ENCODE results near the gene NATD1. TPM values are rescaled to one million over a fixed set of nuclear protein-coding genes. Genes with fewer than 3 reads are reported as not detected.

Gene NATD1
- total RNA-seq (1 to 10 TPM; 9.2 to 9.3 TPM), polyA plus RNA-seq (1 to 10 TPM in 1 of 3 donors, under 1 TPM in 2; 0.60 to 1.2 (median 0.99) TPM), total RNA-seq (1.8 to 17.9 (median 11.6) reads per million in 6 experiments)

- peaks cover 19 to 48% (median 37%) of the 10 kb centered on the region in 4 donors for H3K4me1 Mint-ChIP-seq
- H3K27me3 Mint-ChIP-seq, result no peaks in the 10 kb centered on the region
- no peaks in the 10 kb centered on the region for H3K9me3 Mint-ChIP-seq
- DNase-seq, result peak; percentile 67 to 88 (median 73)
- H3K27ac Mint-ChIP-seq, result peak within 1 kb of the TSS; percentile 83 to 97 (median 92)
- peak within 1 kb of the TSS; percentile 78 to 97 (median 88) for H3K4me3 Mint-ChIP-seq
- POLR2A ChIA-PET, result interaction anchor here (0.6 to 3.6 kb wide), 10 partner anchors 15 to 290 kb away, joined by 3 to 23 read pairs (median 4); partner anchors contain the start of gene TMEM11
- H3K36me3 Mint-ChIP-seq, result no peaks in the 10 kb centered on the region
- ATAC-seq, result peak; percentile 83 to 87
Observed at GRCh38 chr17:21252796-21253645, at the start of gene NATD1. TSS of gene NATD1 (minus strand) at chr17:21253410. CDS start at chr17:21253264, 146 bp downstream.

GRCh38 chr17:21301593-21302550, 48.7 kb upstream of the NATD1 start:
- DNase-seq (no peak), ATAC-seq (no peak)
- peaks cover 0 to 32% (median 0%) of the 10 kb centered on the region in 9 donors for H3K9me3 Mint-ChIP-seq
- H3K27me3 Mint-ChIP-seq, result no peaks in the 10 kb centered on the region
- H3K4me1 Mint-ChIP-seq, result peaks cover 0 to 4% (median 0%) of the 10 kb centered on the region in 4 donors
- no peak overlapping the region for H3K4me3 Mint-ChIP-seq
- POLR2A ChIA-PET, result no interaction called here
- peaks cover 0 to 61% (median 6%) of the 10 kb centered on the region in 3 donors for H3K36me3 Mint-ChIP-seq
- H3K27ac Mint-ChIP-seq, result no peak overlapping the region

- peaks cover 0 to 57% (median 6%) of the 10 kb centered on the region in 3 donors for H3K36me3 Mint-ChIP-seq
- DNase-seq (no peak), ATAC-seq (no peak)
- no peak overlapping the region for H3K27ac Mint-ChIP-seq
- H3K4me3 Mint-ChIP-seq, result no peak overlapping the region
- POLR2A ChIA-PET, result no interaction called here
- peaks cover 0 to 32% (median 0%) of the 10 kb centered on the region in 9 donors for H3K9me3 Mint-ChIP-seq
- H3K4me1 Mint-ChIP-seq, result peaks cover 0 to 6% (median 3%) of the 10 kb centered on the region in 4 donors
- H3K27me3 Mint-ChIP-seq, result no peaks in the 10 kb centered on the region
Observed at GRCh38 chr17:21300601-21301571, 47.7 kb upstream of the NATD1 start.

GRCh38 chr17:21299981-21300600, 46.9 kb upstream of the NATD1 start:
- no peak for DNase-seq
- H3K27me3 Mint-ChIP-seq, result peaks cover 0 to 2% (median 0%) of the 10 kb centered on the region in 5 donors
- no peak overlapping the region for H3K4me3 Mint-ChIP-seq
- peak overlapping the region in 1 of 10 donors; percentile 70 for H3K27ac Mint-ChIP-seq
- peaks cover 0 to 13% (median 4%) of the 10 kb centered on the region in 4 donors for H3K4me1 Mint-ChIP-seq
- H3K9me3 Mint-ChIP-seq, result peaks cover 0 to 33% (median 0%) of the 10 kb centered on the region in 9 donors
- no peak for ATAC-seq
- POLR2A ChIA-PET, result no interaction called here
- H3K36me3 Mint-ChIP-seq, result peaks cover 0 to 53% (median 6%) of the 10 kb centered on the region in 3 donors

GRCh38 chr17:21298983-21299519, 45.8 kb upstream of the NATD1 start:
- no peak overlapping the region for H3K27ac Mint-ChIP-seq
- DNase-seq (no peak), ATAC-seq (no peak)
- H3K36me3 Mint-ChIP-seq, result peaks cover 0 to 54% (median 6%) of the 10 kb centered on the region in 3 donors
- POLR2A ChIA-PET, result interaction anchor here (0.7 kb wide), 1 partner anchor 97 kb away, joined by 5 read pairs; no protein-coding TSS in a partner anchor
- peaks cover 0 to 6% (median 0%) of the 10 kb centered on the region in 5 donors for H3K27me3 Mint-ChIP-seq
- H3K9me3 Mint-ChIP-seq, result peaks cover 0 to 41% (median 3%) of the 10 kb centered on the region in 9 donors
- no peak overlapping the region for H3K4me3 Mint-ChIP-seq
- peaks cover 6 to 21% (median 12%) of the 10 kb centered on the region in 4 donors for H3K4me1 Mint-ChIP-seq

- Mint-ChIP-seq H3K36me3 (peaks cover 0 to 47% (median 6%) of the 10 kb centered on the region in 3 donors), H3K27ac (peak overlapping the region in 2 of 10 donors; percentile 18 to 20), H3K27me3 (peaks cover 0 to 6% (median 0%) of the 10 kb centered on the region in 5 donors), H3K4me3 (no peak overlapping the region), H3K9me3 (peaks cover 0 to 37% (median 3%) of the 10 kb centered on the region in 9 donors), H3K4me1 (peaks cover 6 to 22% (median 12%) of the 10 kb centered on the region in 4 donors)
- POLR2A ChIA-PET, result no interaction called here
- ATAC-seq (no peak), DNase-seq (no peak)
Observed at GRCh38 chr17:21298056-21298982, 45.1 kb upstream of the NATD1 start.

GRCh38 chr17:21297597-21297996, 44.4 kb upstream of the NATD1 start:
- H3K4me1 Mint-ChIP-seq, result peaks cover 10 to 24% (median 15%) of the 10 kb centered on the region in 4 donors
- peaks cover 0 to 7% (median 3%) of the 10 kb centered on the region in 5 donors for H3K27me3 Mint-ChIP-seq
- POLR2A ChIA-PET, result no interaction called here
- H3K36me3 Mint-ChIP-seq, result peaks cover 0 to 45% (median 6%) of the 10 kb centered on the region in 3 donors
- no peak for DNase-seq
- no peak overlapping the region for H3K4me3 Mint-ChIP-seq
- no peak for ATAC-seq
- peaks cover 0 to 39% (median 3%) of the 10 kb centered on the region in 9 donors for H3K9me3 Mint-ChIP-seq
- H3K27ac Mint-ChIP-seq, result peak overlapping the region in 3 of 10 donors; percentile 15 to 33 (median 18)

- DNase-seq (no peak), ATAC-seq (no peak)
- Mint-ChIP-seq H3K27me3 (peaks cover 0 to 11% (median 6%) of the 10 kb centered on the region in 5 donors), H3K4me1 (peaks cover 14 to 28% (median 17%) of the 10 kb centered on the region in 4 donors), H3K9me3 (peaks cover 0 to 40% (median 5%) of the 10 kb centered on the region in 9 donors), H3K27ac (peak overlapping the region in 2 of 10 donors; percentile 18 to 37), H3K4me3 (no peak overlapping the region), H3K36me3 (peaks cover 0 to 44% (median 4%) of the 10 kb centered on the region in 3 donors)
- POLR2A ChIA-PET, result no interaction called here
Observed at GRCh38 chr17:21297026-21297520, 43.9 kb upstream of the NATD1 start.

GRCh38 chr17:21296097-21297025, 43.2 kb upstream of the NATD1 start:
- POLR2A ChIA-PET, result no interaction called here
- Mint-ChIP-seq H3K27ac (peak overlapping the region in 3 of 10 donors; percentile 34 to 52 (median 37)), H3K36me3 (peaks cover 0 to 43% (median 4%) of the 10 kb centered on the region in 3 donors), H3K4me3 (no peak overlapping the region), H3K9me3 (peaks cover 0 to 38% (median 9%) of the 10 kb centered on the region in 9 donors), H3K4me1 (peaks cover 16 to 32% (median 19%) of the 10 kb centered on the region in 4 donors), H3K27me3 (peaks cover 0 to 15% (median 6%) of the 10 kb centered on the region in 5 donors)
- no peak for DNase-seq
- no peak for ATAC-seq
